Panc1 (cell line): ENCODE results near the gene FAM114A2. TPM values are rescaled to one million over a fixed set of nuclear protein-coding genes. Genes with fewer than 3 reads are reported as not detected.
A peak's percentile ranks its signal among the peaks of the same experiment; 100 is the strongest.

Experiments used
- ATAC-seq: fragments of 200-7000 bp; cut with Tn5 transposase; 2 replicates; pipeline ENCODE4 v1.9.1; 2020; ENCODE audit warnings: mild to moderate bottlenecking, moderate library complexity
- BruUV-seq: library from RNA; stranded (reverse); fragments of 400-500 nt; replicated peaks from 2 replicates; lab custom pipeline; 2021; lab: Mats Ljungman, UMichigan
- CTCF ChIA-PET: fragments of 300-600 bp; sonication (Branson Sonifier 250); formaldehyde crosslinking; loops from one replicate; lab custom pipeline; 2022; ENCODE audit warnings: antibody characterized with exemption; lab: Charles Lee
- POLR2A ChIA-PET: fragments of 300-600 bp; sonication (Branson Sonifier 250); formaldehyde crosslinking; loops from one replicate; lab custom pipeline; 2022; ENCODE audit warnings: antibody characterized with exemption; lab: Charles Lee
- DNase-seq: peaks from one replicate; pipeline ENCODE4 v3.0.0-alpha.2; 2010; ENCODE audit warnings: low read depth, low spot score
- H3K27ac ChIP-seq: 2 replicates; pipeline ENCODE4 v1.5.1; 2011; ENCODE audit warnings: mild to moderate bottlenecking, low read length, inconsistent platforms
- H3K27me3 ChIP-seq: fragments of 200-500 bp; sonication (Bioruptor generic); 2 replicates; pipeline ENCODE4 v1.6.0; 2014; ENCODE audit warnings: low read length, inconsistent platforms; ENCODE audit not compliant: control insufficient read depth, insufficient read depth
- H3K36me3 ChIP-seq: fragments of 200-500 bp; sonication (Bioruptor generic); 2 replicates; pipeline ENCODE4 v1.5.1; 2014; ENCODE audit warnings: inconsistent platforms, mild to moderate bottlenecking, low read length, moderate library complexity; ENCODE audit not compliant: control insufficient read depth, insufficient read depth
- H3K4me1 ChIP-seq: 2 replicates; pipeline ENCODE4 v1.5.1; 2011; ENCODE audit warnings: inconsistent platforms, mild to moderate bottlenecking, low read length, moderate library complexity; ENCODE audit not compliant: control insufficient read depth, insufficient read depth
- H3K4me3 ChIP-seq, 2 experiments: 2 replicates each; pipeline ENCODE4 v1.5.1; 2011 to 2012; ENCODE audit warnings: low read depth in 2 of 2, low read length in 2 of 2, mild to moderate bottlenecking in 2 of 2, inconsistent platforms in 1 of 2, moderate library complexity in 1 of 2
- H3K9me3 ChIP-seq: fragments of 200-500 bp; sonication (Bioruptor generic); 2 replicates; pipeline ENCODE4 v1.5.1; 2014; ENCODE audit warnings: low read depth, mild to moderate bottlenecking, inconsistent platforms, low read length, moderate library complexity; ENCODE audit not compliant: control insufficient read depth, insufficient read depth
- CTCF ChIP-seq: fragments of 450-650 bp; IDR thresholded peaks from 2 replicates; pipeline ENCODE4 v1.5.1; 2017; ENCODE audit warnings: mild to moderate bottlenecking
- POLR2AphosphoS5 ChIP-seq: IDR thresholded peaks from 2 replicates; pipeline ENCODE4 v1.6.1; 2012; ENCODE audit warnings: mild to moderate bottlenecking, low read depth, low read length, moderate library complexity
- SIN3A ChIP-seq: IDR thresholded peaks from 2 replicates; pipeline ENCODE4 v1.6.1; 2012; ENCODE audit warnings: low read depth, mild to moderate bottlenecking, low read length, moderate library complexity, borderline replicate concordance; ENCODE audit not compliant: insufficient read depth
- TCF7L2 ChIP-seq: IDR thresholded peaks from 2 replicates; pipeline ENCODE4 v1.6.1; 2011; ENCODE audit warnings: mild to moderate bottlenecking, low read depth, low read length, inconsistent platforms
- in situ Hi-C: cut with HindIII; loops from 2 replicates; pipeline ENCODE4 v1.10.0; 2016; ENCODE audit warnings: low sequenced_read_pairs, low pct_unique_long_range_greater_than_20kb
- intact Hi-C: fragments of 100-400 bp; cut with micrococcal nuclease; formaldehyde crosslinking; loops from one replicate; pipeline ENCODE4 v1.10.0; 2022; ENCODE audit not compliant: unreplicated experiment
- total RNA-seq: library from RNA; stranded (reverse); gene quantifications from one replicate; pipeline ENCODE4 v1.2.1, GENCODE V29; 2021; ENCODE audit not compliant: unreplicated experiment
- TF ChIP-seq, protein P1 (sequence below), 2 experiments: IDR thresholded peaks; 2 replicates each; pipeline ENCODE4 v1.6.1; 2011 to 2012; ENCODE audit warnings: low read depth in 2 of 2, control low read depth in 1 of 2, low read length in 1 of 2, mild to moderate bottlenecking in 1 of 2, moderate library complexity in 1 of 2; ENCODE audit not compliant: insufficient read depth in 1 of 2

Gene FAM114A2
- total RNA-seq, 1 experiment from 2014 or later, result 20.7 TPM

- intact Hi-C loops (no loop called here), in situ Hi-C loops (no loop called here)
- H3K4me1 ChIP-seq, result no peaks in the 10 kb centered on the region
- no peak overlapping the region for H3K4me3 ChIP-seq
- DNase-seq (no peak), ATAC-seq (no peak)
- BruUV-seq, result TSS peak; percentile 8
- H3K27ac ChIP-seq, result no peak overlapping the region
- no peak for TF ChIP-seq SIN3A
- TF ChIP-seq POLR2AphosphoS5, result no peak
- TF ChIP-seq, protein P1, sequence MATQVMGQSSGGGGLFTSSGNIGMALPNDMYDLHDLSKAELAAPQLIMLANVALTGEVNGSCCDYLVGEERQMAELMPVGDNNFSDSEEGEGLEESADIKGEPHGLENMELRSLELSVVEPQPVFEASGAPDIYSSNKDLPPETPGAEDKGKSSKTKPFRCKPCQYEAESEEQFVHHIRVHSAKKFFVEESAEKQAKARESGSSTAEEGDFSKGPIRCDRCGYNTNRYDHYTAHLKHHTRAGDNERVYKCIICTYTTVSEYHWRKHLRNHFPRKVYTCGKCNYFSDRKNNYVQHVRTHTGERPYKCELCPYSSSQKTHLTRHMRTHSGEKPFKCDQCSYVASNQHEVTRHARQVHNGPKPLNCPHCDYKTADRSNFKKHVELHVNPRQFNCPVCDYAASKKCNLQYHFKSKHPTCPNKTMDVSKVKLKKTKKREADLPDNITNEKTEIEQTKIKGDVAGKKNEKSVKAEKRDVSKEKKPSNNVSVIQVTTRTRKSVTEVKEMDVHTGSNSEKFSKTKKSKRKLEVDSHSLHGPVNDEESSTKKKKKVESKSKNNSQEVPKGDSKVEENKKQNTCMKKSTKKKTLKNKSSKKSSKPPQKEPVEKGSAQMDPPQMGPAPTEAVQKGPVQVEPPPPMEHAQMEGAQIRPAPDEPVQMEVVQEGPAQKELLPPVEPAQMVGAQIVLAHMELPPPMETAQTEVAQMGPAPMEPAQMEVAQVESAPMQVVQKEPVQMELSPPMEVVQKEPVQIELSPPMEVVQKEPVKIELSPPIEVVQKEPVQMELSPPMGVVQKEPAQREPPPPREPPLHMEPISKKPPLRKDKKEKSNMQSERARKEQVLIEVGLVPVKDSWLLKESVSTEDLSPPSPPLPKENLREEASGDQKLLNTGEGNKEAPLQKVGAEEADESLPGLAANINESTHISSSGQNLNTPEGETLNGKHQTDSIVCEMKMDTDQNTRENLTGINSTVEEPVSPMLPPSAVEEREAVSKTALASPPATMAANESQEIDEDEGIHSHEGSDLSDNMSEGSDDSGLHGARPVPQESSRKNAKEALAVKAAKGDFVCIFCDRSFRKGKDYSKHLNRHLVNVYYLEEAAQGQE (IDR thresholded peaks at IDR 0.05; ENCODE audit: insufficient read depth in 1 of 2, low read depth in 2 of 2, low read length in 1 of 2), result no peak
- TF ChIP-seq CTCF, result no peak
- no peak for TF ChIP-seq TCF7L2
- CTCF ChIA-PET, result no interaction called here
- no peaks in the 10 kb centered on the region for H3K9me3 ChIP-seq
- POLR2A ChIA-PET, result interaction anchor here (0.6 kb wide), 1 partner anchor 67 kb away, joined by 3 read pairs; no protein-coding TSS in a partner anchor
- H3K27me3 ChIP-seq, result no peaks in the 10 kb centered on the region
- peaks cover 3% of the 10 kb centered on the region; the same call in 1 of the 2 replicates for H3K36me3 ChIP-seq
Measured at GRCh38 chr5:154055201-154055600, 16.5 kb upstream of the FAM114A2 start.

GRCh38 chr5:154053468-154053867 is 14.8 kb upstream of the FAM114A2 start:
- in situ Hi-C loops (no loop called here), intact Hi-C loops (no loop called here)
- Histone ChIP-seq H3K27ac (no peak overlapping the region), H3K4me1 (no peaks in the 10 kb centered on the region), H3K36me3 (peaks cover 3% of the 10 kb centered on the region; the same call in 1 of the 2 replicates), H3K27me3 (no peaks in the 10 kb centered on the region), H3K9me3 (no peaks in the 10 kb centered on the region), H3K4me3 (no peak overlapping the region)
- no TSS peak for BruUV-seq
- ChIA-PET CTCF (no interaction called here), POLR2A (no interaction called here)
- ATAC-seq (no peak), DNase-seq (no peak)
- TF ChIP-seq TCF7L2 (no peak), SIN3A (no peak), POLR2AphosphoS5 (no peak), CTCF (no peak)
- TF ChIP-seq, protein P1 (IDR thresholded peaks at IDR 0.05; ENCODE audit: insufficient read depth in 1 of 2, low read depth in 2 of 2, low read length in 1 of 2), result no peak
